ENCODE data around the gene ARFGAP3.

Gene ARFGAP3

GRCh38 chr22:42814616-42815015, 42.5 kb downstream of the ARFGAP3 start:
- no peak for DNase-seq

- no peak for DNase-seq
Observed at GRCh38 chr22:42814215-42814614, 42.9 kb downstream of the ARFGAP3 start.

- no peak for DNase-seq
Observed at GRCh38 chr22:42813501-42813900, 43.6 kb downstream of the ARFGAP3 start.

GRCh38 chr22:42811459-42811858, 45.6 kb downstream of the ARFGAP3 start:
- no peak for DNase-seq

GRCh38 chr22:42808521-42808920, 48.6 kb downstream of the ARFGAP3 start:
- no peak for DNase-seq

- no peak for DNase-seq
Observed at GRCh38 chr22:42807185-42807584, 49.9 kb downstream of the ARFGAP3 start.

GRCh38 chr22:42805998-42806830, 50.9 kb downstream of the ARFGAP3 start:
- DNase-seq = no peak

- DNase-seq = no peak
Observed at GRCh38 chr22:42805016-42805997, 51.8 kb downstream of the ARFGAP3 start.

- DNase-seq = no peak
Observed at GRCh38 chr22:42803389-42803788, 53.7 kb downstream of the ARFGAP3 start.

GRCh38 chr22:42801252-42802080, 55.6 kb downstream of the ARFGAP3 start:
- DNase-seq = no peak

- DNase-seq = no peak
Observed at GRCh38 chr22:42800451-42801251, 56.4 kb downstream of the ARFGAP3 start.

GRCh38 chr22:42799461-42800405, 57.3 kb downstream of the ARFGAP3 start:
- no peak for DNase-seq

- DNase-seq = no peak
Observed at GRCh38 chr22:42799061-42799460, 58.0 kb downstream of the ARFGAP3 start.

GRCh38 chr22:42797011-42797410, 60.1 kb downstream of the ARFGAP3 start:
- DNase-seq = no peak

GRCh38 chr22:42796081-42796480, 61.0 kb downstream of the ARFGAP3 start:
- DNase-seq = no peak

GRCh38 chr22:42794551-42795510, 62.2 kb downstream of the ARFGAP3 start:
- DNase-seq = no peak

GRCh38 chr22:42793848-42794405, 63.1 kb downstream of the ARFGAP3 start:
- no peak for DNase-seq

- DNase-seq = no peak
Observed at GRCh38 chr22:42792909-42793847, 63.9 kb downstream of the ARFGAP3 start.

All from stimulated activated naive CD4-positive, alpha-beta T cell (primary cell).